Amygdala (tissue), 56 donors: ENCODE results near the gene IFNA1.
"Not testable (repeated sequence)": the region's sequence is repeated elsewhere in the genome, so short reads cannot be mapped to it uniquely, and the experiment has no call there.

Experiments used
- DNase-seq, 56 donors: peaks; one replicate each; lab custom pipeline; 2025; lab: John Stamatoyannopoulos, UW

IFNA1 gene

GRCh38 chr9:21440139-21440538 is at the start of gene IFNA1:
Gene IFNA1 (plus strand): TSS chr9:21440439. CDS start chr9:21440508, 69 bp downstream.
- DNase-seq, result no peak

GRCh38 chr9:21392270-21392669 is 48.0 kb upstream of the IFNA1 start:
- no peak for DNase-seq

- DNase-seq, result peak in 39 of 56 donors; percentile 5 to 78 (median 39)
Measured at GRCh38 chr9:21395778-21396717, 44.2 kb upstream of the IFNA1 start.

- peak in 1 of 56 donors; percentile 5 for DNase-seq
Measured at GRCh38 chr9:21398955-21399489, 41.2 kb upstream of the IFNA1 start.

- no peak for DNase-seq
Measured at GRCh38 chr9:21399956-21400355, 40.3 kb upstream of the IFNA1 start.

GRCh38 chr9:21402386-21403251 is 37.6 kb upstream of the IFNA1 start:
- DNase-seq, result peak in 30 of 56 donors; percentile 4 to 68 (median 28)

GRCh38 chr9:21404146-21404545 is 36.1 kb upstream of the IFNA1 start:
- DNase-seq, result no peak

GRCh38 chr9:21408817-21409216 is 31.4 kb upstream of the IFNA1 start, which contains the start of gene IFNA8:
Gene IFNA8 (plus strand): TSS chr9:21409117. CDS start chr9:21409177, 60 bp downstream.
- DNase-seq, result no peak

GRCh38 chr9:21412107-21412506 is 28.1 kb upstream of the IFNA1 start:
- DNase-seq, result no peak

GRCh38 chr9:21413151-21413550 is 27.1 kb upstream of the IFNA1 start:
- no peak for DNase-seq

GRCh38 chr9:21413624-21414023 is 26.6 kb upstream of the IFNA1 start:
- peak in 18 of 56 donors; percentile 1 to 51 (median 10) for DNase-seq

GRCh38 chr9:21414220-21414940 is 25.9 kb upstream of the IFNA1 start:
- DNase-seq, result no peak

- no peak for DNase-seq
Measured at GRCh38 chr9:21415493-21416267, 24.6 kb upstream of the IFNA1 start.

- DNase-seq, result no peak
Measured at GRCh38 chr9:21428235-21428634, 12.0 kb upstream of the IFNA1 start.

- no peak for DNase-seq
Measured at GRCh38 chr9:21429191-21429590, 11.0 kb upstream of the IFNA1 start.

GRCh38 chr9:21432672-21433425 is 7.4 kb upstream of the IFNA1 start:
- peak in 1 of 56 donors; percentile 3 for DNase-seq

- DNase-seq, result peak in 25 of 56 donors; percentile 3 to 83 (median 14)
Measured at GRCh38 chr9:21434202-21435014, 5.8 kb upstream of the IFNA1 start.

GRCh38 chr9:21435015-21435383 is 5.2 kb upstream of the IFNA1 start:
- DNase-seq, result not testable (repeated sequence)
